ENCODE measurements around the gene NDUFS6.
"Not testable (repeated sequence)": the region's sequence is repeated elsewhere in the genome, so short reads cannot be mapped to it uniquely, and the experiment has no call there.

Gene NDUFS6

DNA sequence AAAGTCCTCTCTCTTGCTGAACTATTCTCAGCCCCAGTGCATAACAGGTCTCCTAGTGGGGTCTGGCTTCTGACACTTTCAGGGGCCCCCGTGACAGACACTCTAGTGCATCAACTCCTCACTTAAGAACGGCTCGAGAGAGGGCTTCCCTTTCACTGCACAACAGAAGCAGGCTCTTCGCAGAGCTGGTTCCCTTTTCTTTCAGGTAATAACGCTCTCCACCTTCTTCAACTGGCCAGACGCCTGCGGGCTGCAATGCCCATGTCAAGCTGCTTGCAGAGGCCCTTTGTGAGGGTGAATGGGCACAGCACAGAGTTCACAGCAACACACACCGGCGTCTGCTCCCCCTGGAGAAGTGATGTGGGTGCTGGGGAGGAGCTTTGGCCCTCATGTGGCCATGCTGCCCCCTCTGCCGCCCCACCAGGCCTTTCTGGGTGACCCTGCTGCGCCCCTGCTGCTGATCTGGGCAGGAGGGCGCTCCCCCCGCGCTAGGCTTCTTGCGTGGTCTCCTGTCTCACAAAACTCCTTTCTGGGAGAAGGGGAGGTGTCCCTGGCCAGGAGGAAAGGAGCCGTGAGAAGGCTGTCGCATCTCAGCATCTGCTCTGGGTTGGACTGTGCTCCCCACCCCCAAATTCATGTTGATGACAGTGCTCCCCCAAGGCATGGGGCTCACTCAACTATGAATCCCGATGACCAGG, 4.0 kb upstream of the NDUFS6 start:
- no peak for DNase-seq (ENCODE audit: low spot score)
- ChIA-PET POLR2A (ENCODE audit: low non-redundant PET) (no interaction called here), CTCF (no interaction called here)
- H3K27ac ChIP-seq = 0 out of 2 replicates have a peak overlapping the region, but pooled peaks have one; percentile 4
- TF ChIP-seq, protein P1, sequence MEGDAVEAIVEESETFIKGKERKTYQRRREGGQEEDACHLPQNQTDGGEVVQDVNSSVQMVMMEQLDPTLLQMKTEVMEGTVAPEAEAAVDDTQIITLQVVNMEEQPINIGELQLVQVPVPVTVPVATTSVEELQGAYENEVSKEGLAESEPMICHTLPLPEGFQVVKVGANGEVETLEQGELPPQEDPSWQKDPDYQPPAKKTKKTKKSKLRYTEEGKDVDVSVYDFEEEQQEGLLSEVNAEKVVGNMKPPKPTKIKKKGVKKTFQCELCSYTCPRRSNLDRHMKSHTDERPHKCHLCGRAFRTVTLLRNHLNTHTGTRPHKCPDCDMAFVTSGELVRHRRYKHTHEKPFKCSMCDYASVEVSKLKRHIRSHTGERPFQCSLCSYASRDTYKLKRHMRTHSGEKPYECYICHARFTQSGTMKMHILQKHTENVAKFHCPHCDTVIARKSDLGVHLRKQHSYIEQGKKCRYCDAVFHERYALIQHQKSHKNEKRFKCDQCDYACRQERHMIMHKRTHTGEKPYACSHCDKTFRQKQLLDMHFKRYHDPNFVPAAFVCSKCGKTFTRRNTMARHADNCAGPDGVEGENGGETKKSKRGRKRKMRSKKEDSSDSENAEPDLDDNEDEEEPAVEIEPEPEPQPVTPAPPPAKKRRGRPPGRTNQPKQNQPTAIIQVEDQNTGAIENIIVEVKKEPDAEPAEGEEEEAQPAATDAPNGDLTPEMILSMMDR (conservative IDR thresholded peaks at IDR 0.05; ENCODE audit: low read depth) = no peak

- CTCF ChIA-PET = no interaction called here
- peak overlapping the region; percentile 4; the same call in 1 of the 2 replicates for H3K27ac ChIP-seq
- TF ChIP-seq, protein P1 (conservative IDR thresholded peaks at IDR 0.05; ENCODE audit: low read depth) = no peak
- DNase-seq (ENCODE audit: low spot score) = no peak
- POLR2A ChIA-PET (ENCODE audit: low non-redundant PET) = interaction anchor here (0.6 kb wide), 1 partner anchor 44 kb away, joined by 3 read pairs; no protein-coding TSS in a partner anchor
Measured at GRCh38 chr5:1797855-1798254, 3.4 kb upstream of the NDUFS6 start.

GRCh38 chr5:1798589-1798988, 2.6 kb upstream of the NDUFS6 start:
- DNase-seq (ENCODE audit: low spot score); POLR2A ChIA-PET (ENCODE audit: low non-redundant PET); CTCF ChIA-PET: not testable (repeated sequence)
- H3K27ac ChIP-seq = peak overlapping the region; percentile 81

- peak overlapping the region; percentile 81 for H3K27ac ChIP-seq
- TF ChIP-seq, protein P1 (conservative IDR thresholded peaks at IDR 0.05; ENCODE audit: low read depth) = no peak
- CTCF ChIA-PET = no interaction called here
- POLR2A ChIA-PET (ENCODE audit: low non-redundant PET) = no interaction called here
- DNase-seq (ENCODE audit: low spot score) = peak; percentile 43
Measured at GRCh38 chr5:1799110-1799601, 2.1 kb upstream of the NDUFS6 start.

GRCh38 chr5:1799602-1800471, 1.4 kb upstream of the NDUFS6 start, which contains the start of gene MRPL36:
MRPL36 (minus strand) TSS chr5:1799837; CDS start chr5:1798935, 902 bp downstream.
- ChIA-PET POLR2A (ENCODE audit: low non-redundant PET) (interaction anchor here (0.6 kb wide), 1 partner anchor 86 kb away, joined by 3 read pairs; no protein-coding TSS in a partner anchor), CTCF (no interaction called here)
- H3K27ac ChIP-seq = peak within 1 kb of the TSS; percentile 81
- DNase-seq (ENCODE audit: low spot score) = peak; percentile 97
- TF ChIP-seq, protein P1 (conservative IDR thresholded peaks at IDR 0.05; ENCODE audit: low read depth) = no peak

GRCh38 chr5:1800472-1801221, 560 bp upstream of the NDUFS6 start:
- H3K27ac ChIP-seq = peak overlapping the region; percentile 81
- TF ChIP-seq, protein P1 (conservative IDR thresholded peaks at IDR 0.05; ENCODE audit: low read depth) = no peak
- peak; percentile 38 for DNase-seq (ENCODE audit: low spot score)
- ChIA-PET CTCF (no interaction called here), POLR2A (ENCODE audit: low non-redundant PET) (interaction anchor here (0.6 kb wide), 1 partner anchor 85 kb away, joined by 3 read pairs; no protein-coding TSS in a partner anchor)
